ENCODE data around the gene ZBED6.

- TF ChIP-seq, protein P1, sequence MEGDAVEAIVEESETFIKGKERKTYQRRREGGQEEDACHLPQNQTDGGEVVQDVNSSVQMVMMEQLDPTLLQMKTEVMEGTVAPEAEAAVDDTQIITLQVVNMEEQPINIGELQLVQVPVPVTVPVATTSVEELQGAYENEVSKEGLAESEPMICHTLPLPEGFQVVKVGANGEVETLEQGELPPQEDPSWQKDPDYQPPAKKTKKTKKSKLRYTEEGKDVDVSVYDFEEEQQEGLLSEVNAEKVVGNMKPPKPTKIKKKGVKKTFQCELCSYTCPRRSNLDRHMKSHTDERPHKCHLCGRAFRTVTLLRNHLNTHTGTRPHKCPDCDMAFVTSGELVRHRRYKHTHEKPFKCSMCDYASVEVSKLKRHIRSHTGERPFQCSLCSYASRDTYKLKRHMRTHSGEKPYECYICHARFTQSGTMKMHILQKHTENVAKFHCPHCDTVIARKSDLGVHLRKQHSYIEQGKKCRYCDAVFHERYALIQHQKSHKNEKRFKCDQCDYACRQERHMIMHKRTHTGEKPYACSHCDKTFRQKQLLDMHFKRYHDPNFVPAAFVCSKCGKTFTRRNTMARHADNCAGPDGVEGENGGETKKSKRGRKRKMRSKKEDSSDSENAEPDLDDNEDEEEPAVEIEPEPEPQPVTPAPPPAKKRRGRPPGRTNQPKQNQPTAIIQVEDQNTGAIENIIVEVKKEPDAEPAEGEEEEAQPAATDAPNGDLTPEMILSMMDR (IDR thresholded peaks at IDR 0.05) = no peak
- TF ChIP-seq RAD21 (IDR thresholded peaks at IDR 0.05; ENCODE audit: low read length) (no peak), FOSL2 (IDR thresholded peaks at IDR 0.05; ENCODE audit: borderline replicate concordance, low read depth) (no peak), TCF12 (IDR thresholded peaks at IDR 0.05) (no peak), YY1 (IDR thresholded peaks at IDR 0.05; ENCODE audit: low read depth) (no peak), USF1 (IDR thresholded peaks at IDR 0.05; ENCODE audit: borderline replicate concordance, low read depth) (no peak), TAF1 (IDR thresholded peaks at IDR 0.05; ENCODE audit: borderline replicate concordance, low read depth, low read length) (no peak), FOXJ3 (CRISPR knock-in tag; IDR thresholded peaks at IDR 0.05) (no peak), GATA2 (CRISPR knock-in tag; IDR thresholded peaks at IDR 0.05) (no peak), POLR2AphosphoS5 (IDR thresholded peaks at IDR 0.05; ENCODE audit: low read depth, low read length) (no peak), MXI1 (IDR thresholded peaks at IDR 0.05; ENCODE audit: low read depth, low read length) (no peak), FOXM1 (IDR thresholded peaks at IDR 0.05; ENCODE audit: low read depth) (no peak)
- TF ChIP-seq, protein P2, sequence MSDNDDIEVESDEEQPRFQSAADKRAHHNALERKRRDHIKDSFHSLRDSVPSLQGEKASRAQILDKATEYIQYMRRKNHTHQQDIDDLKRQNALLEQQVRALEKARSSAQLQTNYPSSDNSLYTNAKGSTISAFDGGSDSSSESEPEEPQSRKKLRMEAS (IDR thresholded peaks at IDR 0.05; ENCODE audit: low read depth) = no peak
Measured at GRCh38 chr1:203764105-203765028, 31.1 kb upstream of the ZBED6 start.

Data from SK-N-SH (cell line).